ENCODE measurements around the gene ETV2.

Gene ETV2

DNA sequence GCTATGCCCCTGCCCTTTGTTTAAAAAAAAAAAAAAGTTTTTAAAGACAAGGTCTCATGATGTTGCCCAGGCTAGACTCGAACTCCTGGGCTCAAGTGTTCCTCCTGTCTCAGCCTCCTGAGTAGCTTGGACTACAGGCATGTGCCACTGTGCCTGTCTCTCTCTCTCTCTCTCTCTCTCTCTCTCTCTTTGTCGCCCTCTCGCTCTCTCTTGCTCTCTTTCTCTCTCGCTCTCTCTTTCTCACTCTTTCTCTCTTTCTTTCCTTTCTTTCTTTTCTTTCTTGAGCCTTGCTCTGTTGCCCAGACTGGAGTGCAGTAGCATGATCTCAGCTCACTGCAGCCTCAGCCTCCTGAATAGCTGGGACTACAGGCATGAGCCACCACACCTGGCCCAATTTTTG lies 14.1 kb downstream of the ETV2 start:
- Histone ChIP-seq H3K36me3 (ENCODE audit: control insufficient read depth in 2 of 2, insufficient read depth in 2 of 2, low read length in 2 of 2) (peaks cover 34 to 54% of the 10 kb centered on the region in 2 donors), H3K9me3 (ENCODE audit: control insufficient read depth in 2 of 2, low read length in 2 of 2) (no peaks in the 10 kb centered on the region), H3K27ac (ENCODE audit: low read depth in 2 of 2, low read length in 2 of 2) (no peak overlapping the region), H3K4me3 (ENCODE audit: low read length in 2 of 2) (no peak overlapping the region), H3K9ac (ENCODE audit: low read depth in 1 of 2, low read length in 2 of 2) (no peak overlapping the region), H3K27me3 (ENCODE audit: control insufficient read depth in 2 of 2, insufficient read depth in 2 of 2, low read length in 2 of 2) (no peaks in the 10 kb centered on the region), H3K4me1 (ENCODE audit: control insufficient read depth in 2 of 2, insufficient read depth in 2 of 2, low read length in 2 of 2) (no peaks in the 10 kb centered on the region)

DNA sequence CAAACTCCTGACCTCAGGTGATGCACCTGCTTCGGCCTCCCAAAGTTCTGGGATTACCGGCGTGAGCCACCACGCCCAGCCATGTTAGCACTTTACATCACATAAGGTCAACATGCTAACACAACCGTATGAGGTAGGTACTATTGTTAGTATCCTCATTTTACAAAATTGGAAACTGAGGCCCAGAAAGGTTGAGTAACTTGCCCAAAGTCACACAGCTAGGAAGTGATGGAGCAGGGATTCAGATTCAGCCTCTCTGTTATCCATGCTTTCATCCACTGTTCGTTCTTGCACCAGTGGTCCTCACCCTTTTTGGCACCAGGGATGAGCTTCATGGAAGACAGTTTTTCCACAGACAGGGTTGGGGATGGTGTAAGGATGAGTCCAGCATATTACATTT lies 15.2 kb downstream of the ETV2 start:
- H3K36me3 ChIP-seq (ENCODE audit: control insufficient read depth in 2 of 2, insufficient read depth in 2 of 2, low read length in 2 of 2) = peaks cover 30 to 53% of the 10 kb centered on the region in 2 donors
- no peak overlapping the region for H3K27ac ChIP-seq (ENCODE audit: low read depth in 2 of 2, low read length in 2 of 2)
- H3K27me3 ChIP-seq (ENCODE audit: control insufficient read depth in 2 of 2, insufficient read depth in 2 of 2, low read length in 2 of 2) = no peaks in the 10 kb centered on the region
- no peak overlapping the region for H3K9ac ChIP-seq (ENCODE audit: low read depth in 1 of 2, low read length in 2 of 2)
- H3K4me3 ChIP-seq (ENCODE audit: low read length in 2 of 2) = no peak overlapping the region
- H3K9me3 ChIP-seq (ENCODE audit: control insufficient read depth in 2 of 2, low read length in 2 of 2) = no peaks in the 10 kb centered on the region
- H3K4me1 ChIP-seq (ENCODE audit: control insufficient read depth in 2 of 2, insufficient read depth in 2 of 2, low read length in 2 of 2) = no peaks in the 10 kb centered on the region

DNA sequence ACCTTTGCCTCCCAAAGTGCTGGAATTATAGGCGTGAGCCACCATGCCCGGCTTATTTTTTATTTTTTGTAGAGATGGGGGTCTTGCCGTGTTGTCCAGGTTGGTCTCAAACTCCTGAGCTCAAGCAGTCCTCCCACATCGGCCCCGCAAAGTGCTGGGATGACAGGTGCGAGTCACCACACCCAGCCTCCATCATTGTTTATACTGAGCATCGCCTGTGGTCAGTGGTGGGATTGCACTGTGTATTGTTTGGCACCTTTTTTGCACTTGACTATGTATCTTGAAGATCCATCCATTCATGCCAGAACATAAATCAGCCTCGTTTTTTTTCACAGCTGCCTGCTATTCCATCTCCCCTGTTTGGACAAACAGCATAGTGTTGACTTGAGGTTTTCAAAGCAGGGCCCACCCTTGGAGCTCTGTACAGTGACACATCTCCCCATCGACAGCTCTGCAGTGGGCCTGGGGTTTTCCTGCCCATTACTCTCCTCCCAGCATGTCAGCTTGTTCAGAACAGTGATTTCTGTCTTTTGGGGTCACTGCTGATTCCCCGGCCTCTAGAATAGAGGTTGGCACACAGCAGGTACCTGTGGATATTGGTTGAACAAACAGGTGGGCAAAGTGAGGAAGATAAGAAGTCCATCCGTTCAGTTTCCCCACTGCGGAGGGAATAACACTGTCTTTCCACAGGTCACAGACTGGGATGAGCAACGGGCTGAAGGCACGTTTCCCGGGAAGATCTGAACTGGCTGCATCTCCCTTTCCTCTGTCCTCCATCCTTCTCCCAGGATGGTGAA lies 16.6 kb downstream of the ETV2 start:
- no peak overlapping the region for H3K4me3 ChIP-seq (ENCODE audit: low read length in 2 of 2)
- no peak overlapping the region for H3K9ac ChIP-seq (ENCODE audit: low read depth in 1 of 2, low read length in 2 of 2)
- no peaks in the 10 kb centered on the region for H3K9me3 ChIP-seq (ENCODE audit: control insufficient read depth in 2 of 2, low read length in 2 of 2)
- no peaks in the 10 kb centered on the region for H3K27me3 ChIP-seq (ENCODE audit: control insufficient read depth in 2 of 2, insufficient read depth in 2 of 2, low read length in 2 of 2)
- peaks cover 30 to 57% of the 10 kb centered on the region in 2 donors for H3K36me3 ChIP-seq (ENCODE audit: control insufficient read depth in 2 of 2, insufficient read depth in 2 of 2, low read length in 2 of 2)
- H3K27ac ChIP-seq (ENCODE audit: low read depth in 2 of 2, low read length in 2 of 2) = no peak overlapping the region
- no peaks in the 10 kb centered on the region for H3K4me1 ChIP-seq (ENCODE audit: control insufficient read depth in 2 of 2, insufficient read depth in 2 of 2, low read length in 2 of 2)

DNA sequence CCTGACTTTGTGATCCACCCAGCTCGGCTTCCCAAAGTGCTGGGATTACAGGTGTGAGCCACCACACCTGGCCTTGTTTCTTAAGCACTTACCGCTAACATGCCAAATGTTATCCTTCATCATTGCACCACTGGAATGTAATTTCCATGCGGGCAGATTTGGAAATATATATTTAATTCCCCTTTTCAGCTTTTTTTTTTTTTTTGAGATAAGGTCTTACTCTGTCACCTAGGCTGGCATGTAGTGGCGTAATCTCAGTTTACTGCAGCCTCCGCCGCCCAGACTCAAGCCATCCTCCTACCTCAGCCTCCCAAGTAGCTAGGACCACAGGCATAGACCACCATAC lies 20.4 kb downstream of the ETV2 start:
- H3K4me1 ChIP-seq (ENCODE audit: control insufficient read depth in 2 of 2, insufficient read depth in 2 of 2, low read length in 2 of 2) = no peaks in the 10 kb centered on the region
- H3K36me3 ChIP-seq (ENCODE audit: control insufficient read depth in 2 of 2, insufficient read depth in 2 of 2, low read length in 2 of 2) = peaks cover 14 to 42% of the 10 kb centered on the region in 2 donors
- H3K9me3 ChIP-seq (ENCODE audit: control insufficient read depth in 2 of 2, low read length in 2 of 2) = no peaks in the 10 kb centered on the region
- no peak overlapping the region for H3K9ac ChIP-seq (ENCODE audit: low read depth in 1 of 2, low read length in 2 of 2)
- no peaks in the 10 kb centered on the region for H3K27me3 ChIP-seq (ENCODE audit: control insufficient read depth in 2 of 2, insufficient read depth in 2 of 2, low read length in 2 of 2)
- no peak overlapping the region for H3K4me3 ChIP-seq (ENCODE audit: low read length in 2 of 2)
- no peak overlapping the region for H3K27ac ChIP-seq (ENCODE audit: low read depth in 2 of 2, low read length in 2 of 2)

DNA sequence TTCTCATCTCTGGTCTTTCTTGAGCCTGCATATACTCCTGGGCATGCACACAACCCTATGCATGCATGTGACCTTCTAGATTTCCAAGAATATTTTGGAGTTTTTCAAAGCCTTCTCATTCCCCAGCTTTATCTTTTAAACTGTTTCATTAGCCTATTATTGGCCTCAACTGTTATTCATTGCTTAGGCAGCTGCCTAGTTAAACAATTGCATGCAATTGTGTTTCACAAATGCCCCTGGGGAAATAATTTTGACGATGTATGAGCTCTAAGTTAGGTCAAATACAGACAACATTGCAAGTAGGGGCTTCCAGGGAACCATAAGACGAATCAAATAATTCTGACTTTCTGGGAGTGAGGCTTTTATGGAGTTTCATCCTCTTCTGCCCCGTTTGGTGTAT lies 22.4 kb downstream of the ETV2 start:
- no peak overlapping the region for H3K4me3 ChIP-seq (ENCODE audit: low read length in 2 of 2)
- H3K27ac ChIP-seq (ENCODE audit: low read depth in 2 of 2, low read length in 2 of 2) = no peak overlapping the region
- H3K9me3 ChIP-seq (ENCODE audit: control insufficient read depth in 2 of 2, low read length in 2 of 2) = no peaks in the 10 kb centered on the region
- no peaks in the 10 kb centered on the region for H3K4me1 ChIP-seq (ENCODE audit: control insufficient read depth in 2 of 2, insufficient read depth in 2 of 2, low read length in 2 of 2)
- no peaks in the 10 kb centered on the region for H3K27me3 ChIP-seq (ENCODE audit: control insufficient read depth in 2 of 2, insufficient read depth in 2 of 2, low read length in 2 of 2)
- peaks cover 3 to 28% of the 10 kb centered on the region in 2 donors for H3K36me3 ChIP-seq (ENCODE audit: control insufficient read depth in 2 of 2, insufficient read depth in 2 of 2, low read length in 2 of 2)
- no peak overlapping the region for H3K9ac ChIP-seq (ENCODE audit: low read depth in 1 of 2, low read length in 2 of 2)

DNA sequence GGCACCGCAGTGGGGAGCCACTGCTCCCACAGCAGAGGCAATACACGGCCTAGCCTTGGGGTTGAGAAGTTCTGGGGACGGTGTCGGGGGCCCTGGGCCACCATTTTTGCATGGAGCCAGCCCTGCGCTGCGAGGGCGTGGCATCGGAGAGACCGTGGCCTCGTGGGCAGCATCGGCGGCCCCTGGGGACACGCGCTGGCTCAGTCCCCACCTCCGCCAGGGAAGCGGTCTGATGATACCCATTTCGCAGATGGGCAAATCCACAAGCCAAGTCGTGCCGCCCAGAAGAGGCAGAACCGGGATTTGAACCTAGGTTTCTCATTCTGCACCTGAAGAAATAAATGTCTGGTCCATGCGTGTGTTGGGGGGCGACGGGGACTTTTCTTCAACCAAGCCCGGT lies 23.6 kb downstream of the ETV2 start:
- peaks cover 0 to 5% of the 10 kb centered on the region in 2 donors for H3K27me3 ChIP-seq (ENCODE audit: control insufficient read depth in 2 of 2, insufficient read depth in 2 of 2, low read length in 2 of 2)

DNA sequence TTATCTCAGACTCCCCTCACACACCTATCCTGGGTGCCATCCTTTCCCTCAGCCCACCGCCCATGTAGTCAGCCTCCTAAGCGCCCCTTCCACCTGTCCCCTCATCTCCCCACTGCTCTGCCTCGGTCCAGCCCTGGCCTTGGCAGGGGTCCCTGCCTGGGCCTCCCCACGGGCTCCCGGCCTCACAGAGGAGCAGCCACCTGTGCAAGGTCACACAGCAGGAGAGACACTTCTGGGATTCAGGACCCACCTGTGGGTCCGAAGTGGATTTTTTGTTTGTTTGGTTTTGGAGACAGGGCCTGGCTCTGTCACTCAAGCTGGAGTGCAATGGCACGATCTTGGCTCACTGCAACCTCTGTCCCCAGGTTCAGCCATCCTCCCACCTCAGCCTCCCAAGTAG lies 24.1 kb downstream of the ETV2 start:
- Histone ChIP-seq H3K27me3 (ENCODE audit: control insufficient read depth in 2 of 2, insufficient read depth in 2 of 2, low read length in 2 of 2) (peaks cover 0 to 5% of the 10 kb centered on the region in 2 donors), H3K9me3 (ENCODE audit: control insufficient read depth in 2 of 2, low read length in 2 of 2) (no peaks in the 10 kb centered on the region), H3K4me3 (ENCODE audit: low read length in 2 of 2) (no peak overlapping the region), H3K27ac (ENCODE audit: low read depth in 2 of 2, low read length in 2 of 2) (no peak overlapping the region), H3K36me3 (ENCODE audit: control insufficient read depth in 2 of 2, insufficient read depth in 2 of 2, low read length in 2 of 2) (peaks cover 0 to 21% of the 10 kb centered on the region in 2 donors), H3K4me1 (ENCODE audit: control insufficient read depth in 2 of 2, insufficient read depth in 2 of 2, low read length in 2 of 2) (peaks cover 0 to 5% of the 10 kb centered on the region in 2 donors), H3K9ac (ENCODE audit: low read depth in 1 of 2, low read length in 2 of 2) (no peak overlapping the region)

More for the DNA sequence above, 23.6 kb downstream of the ETV2 start:
- no peaks in the 10 kb centered on the region for H3K9me3 ChIP-seq (ENCODE audit: control insufficient read depth in 2 of 2, low read length in 2 of 2)
- H3K4me1 ChIP-seq (ENCODE audit: control insufficient read depth in 2 of 2, insufficient read depth in 2 of 2, low read length in 2 of 2) = peaks cover 0 to 5% of the 10 kb centered on the region in 2 donors
- H3K27ac ChIP-seq (ENCODE audit: low read depth in 2 of 2, low read length in 2 of 2) = no peak overlapping the region
- no peak overlapping the region for H3K4me3 ChIP-seq (ENCODE audit: low read length in 2 of 2)
- no peak overlapping the region for H3K9ac ChIP-seq (ENCODE audit: low read depth in 1 of 2, low read length in 2 of 2)
- H3K36me3 ChIP-seq (ENCODE audit: control insufficient read depth in 2 of 2, insufficient read depth in 2 of 2, low read length in 2 of 2) = peaks cover 0 to 21% of the 10 kb centered on the region in 2 donors

DNA sequence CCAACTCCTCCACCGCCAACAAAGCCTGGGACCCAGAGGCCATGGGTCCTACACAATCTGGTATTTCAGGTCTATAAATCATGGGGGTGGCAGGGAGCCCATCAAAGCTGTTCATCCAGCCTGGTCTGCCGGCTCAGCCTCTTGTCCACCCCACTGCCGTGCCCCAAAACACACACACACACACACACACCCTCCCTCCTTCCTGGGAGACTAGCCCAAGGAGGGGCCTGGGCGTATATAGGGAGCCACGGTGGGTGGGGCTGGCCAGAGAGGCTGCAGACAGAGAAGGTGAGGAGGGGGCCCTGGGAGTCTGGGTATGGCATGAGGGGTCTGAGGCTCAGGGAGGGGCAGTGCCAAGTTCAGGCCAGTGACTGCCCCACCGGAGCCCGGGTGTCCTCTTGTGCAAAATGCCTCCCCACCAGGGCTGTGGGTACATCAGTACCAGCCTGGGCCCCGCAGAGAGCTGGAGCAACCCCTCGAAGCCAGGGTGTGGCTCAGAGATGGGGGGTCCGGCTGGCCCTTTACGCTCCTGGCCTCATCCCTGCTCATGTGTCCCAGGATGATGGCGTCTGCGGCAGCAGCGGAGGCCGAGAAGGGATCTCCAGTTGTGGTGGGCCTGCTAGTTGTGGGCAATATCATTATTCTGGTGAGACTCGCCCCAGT lies 24.8 kb downstream of the ETV2 start, which contains the start of gene UPK1A:
TSS of gene UPK1A (plus strand) at position 267 of the 663 bp plus-strand sequence. CDS start at position 563, 296 bp downstream.
- no peak within 1 kb of the TSS for H3K27ac ChIP-seq (ENCODE audit: low read depth in 2 of 2, low read length in 2 of 2)
- peaks cover 0 to 5% of the 10 kb centered on the region in 2 donors for H3K27me3 ChIP-seq (ENCODE audit: control insufficient read depth in 2 of 2, insufficient read depth in 2 of 2, low read length in 2 of 2)
- peaks cover 0 to 5% of the 10 kb centered on the region in 2 donors for H3K4me1 ChIP-seq (ENCODE audit: control insufficient read depth in 2 of 2, insufficient read depth in 2 of 2, low read length in 2 of 2)
- H3K4me3 ChIP-seq (ENCODE audit: low read length in 2 of 2) = no peak within 1 kb of the TSS
- H3K9me3 ChIP-seq (ENCODE audit: control insufficient read depth in 2 of 2, low read length in 2 of 2) = no peaks in the 10 kb centered on the region
- no peak within 1 kb of the TSS for H3K9ac ChIP-seq (ENCODE audit: low read depth in 1 of 2, low read length in 2 of 2)
- H3K36me3 ChIP-seq (ENCODE audit: control insufficient read depth in 2 of 2, insufficient read depth in 2 of 2, low read length in 2 of 2) = peaks cover 0 to 14% of the 10 kb centered on the region in 2 donors

DNA sequence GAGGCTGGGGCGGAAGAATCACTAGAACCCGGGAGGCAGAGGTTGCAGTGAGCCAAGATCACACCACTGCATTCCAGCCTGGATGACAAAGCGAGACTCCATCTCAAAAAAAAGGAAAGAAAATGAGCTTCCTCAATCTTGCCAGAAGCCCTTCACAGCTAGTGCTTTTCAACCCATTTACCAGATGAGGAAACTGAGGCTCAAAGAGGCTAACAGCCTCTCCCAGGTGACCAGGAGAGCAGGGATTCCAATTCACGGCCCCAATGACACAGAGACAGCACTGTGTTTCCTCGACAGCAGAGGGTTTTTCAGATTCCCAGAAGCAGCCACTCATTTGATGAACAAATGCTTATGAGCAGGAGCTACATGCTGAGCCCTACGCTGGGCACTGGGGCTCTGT lies 28.0 kb downstream of the ETV2 start:
- Histone ChIP-seq H3K4me3 (ENCODE audit: low read length in 2 of 2) (no peak overlapping the region), H3K27ac (ENCODE audit: low read depth in 2 of 2, low read length in 2 of 2) (no peak overlapping the region), H3K36me3 (ENCODE audit: control insufficient read depth in 2 of 2, insufficient read depth in 2 of 2, low read length in 2 of 2) (peaks cover 0 to 5% of the 10 kb centered on the region in 2 donors), H3K9ac (ENCODE audit: low read depth in 1 of 2, low read length in 2 of 2) (no peak overlapping the region), H3K9me3 (ENCODE audit: control insufficient read depth in 2 of 2, low read length in 2 of 2) (no peaks in the 10 kb centered on the region), H3K4me1 (ENCODE audit: control insufficient read depth in 2 of 2, insufficient read depth in 2 of 2, low read length in 2 of 2) (peaks cover 5% of the 10 kb centered on the region in 2 donors), H3K27me3 (ENCODE audit: control insufficient read depth in 2 of 2, insufficient read depth in 2 of 2, low read length in 2 of 2) (peaks cover 3 to 20% of the 10 kb centered on the region in 2 donors)

DNA sequence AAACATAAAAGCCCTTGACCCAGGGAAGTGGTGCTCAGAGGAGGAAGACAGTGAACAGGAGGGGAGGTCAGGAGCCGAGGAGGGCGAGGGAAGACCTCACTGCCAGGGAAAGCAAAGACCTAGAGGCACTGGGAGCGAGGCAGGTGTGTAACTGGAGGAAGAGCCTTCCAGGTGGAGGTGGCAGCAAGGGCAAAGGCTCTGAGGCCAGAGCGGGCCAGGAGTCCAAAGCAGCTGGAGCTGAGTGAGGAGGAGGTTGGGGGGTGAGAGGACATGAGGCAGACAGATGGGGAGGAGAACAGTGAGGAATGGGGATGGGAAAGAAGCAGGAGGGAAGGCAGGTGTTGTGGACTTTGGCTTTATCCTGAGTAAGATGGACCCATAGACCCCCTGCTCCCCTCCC lies 28.4 kb downstream of the ETV2 start:
- Histone ChIP-seq H3K36me3 (ENCODE audit: control insufficient read depth in 2 of 2, insufficient read depth in 2 of 2, low read length in 2 of 2) (peaks cover 0 to 5% of the 10 kb centered on the region in 2 donors), H3K27me3 (ENCODE audit: control insufficient read depth in 2 of 2, insufficient read depth in 2 of 2, low read length in 2 of 2) (peaks cover 3 to 20% of the 10 kb centered on the region in 2 donors), H3K4me1 (ENCODE audit: control insufficient read depth in 2 of 2, insufficient read depth in 2 of 2, low read length in 2 of 2) (peaks cover 5% of the 10 kb centered on the region in 2 donors), H3K4me3 (ENCODE audit: low read length in 2 of 2) (no peak overlapping the region), H3K27ac (ENCODE audit: low read depth in 2 of 2, low read length in 2 of 2) (no peak overlapping the region), H3K9ac (ENCODE audit: low read depth in 1 of 2, low read length in 2 of 2) (no peak overlapping the region), H3K9me3 (ENCODE audit: control insufficient read depth in 2 of 2, low read length in 2 of 2) (no peaks in the 10 kb centered on the region)

All from mucosa of rectum (tissue), 2 donors.